NCI-H2029 treated with DMSO at 0.1 percent for 48 hours (cell line): ENCODE data around the gene CXCL17.

Experiments used
- DNase-seq: peaks from one replicate; lab custom pipeline; 2025; lab: John Stamatoyannopoulos, UW

Gene CXCL17

DNA sequence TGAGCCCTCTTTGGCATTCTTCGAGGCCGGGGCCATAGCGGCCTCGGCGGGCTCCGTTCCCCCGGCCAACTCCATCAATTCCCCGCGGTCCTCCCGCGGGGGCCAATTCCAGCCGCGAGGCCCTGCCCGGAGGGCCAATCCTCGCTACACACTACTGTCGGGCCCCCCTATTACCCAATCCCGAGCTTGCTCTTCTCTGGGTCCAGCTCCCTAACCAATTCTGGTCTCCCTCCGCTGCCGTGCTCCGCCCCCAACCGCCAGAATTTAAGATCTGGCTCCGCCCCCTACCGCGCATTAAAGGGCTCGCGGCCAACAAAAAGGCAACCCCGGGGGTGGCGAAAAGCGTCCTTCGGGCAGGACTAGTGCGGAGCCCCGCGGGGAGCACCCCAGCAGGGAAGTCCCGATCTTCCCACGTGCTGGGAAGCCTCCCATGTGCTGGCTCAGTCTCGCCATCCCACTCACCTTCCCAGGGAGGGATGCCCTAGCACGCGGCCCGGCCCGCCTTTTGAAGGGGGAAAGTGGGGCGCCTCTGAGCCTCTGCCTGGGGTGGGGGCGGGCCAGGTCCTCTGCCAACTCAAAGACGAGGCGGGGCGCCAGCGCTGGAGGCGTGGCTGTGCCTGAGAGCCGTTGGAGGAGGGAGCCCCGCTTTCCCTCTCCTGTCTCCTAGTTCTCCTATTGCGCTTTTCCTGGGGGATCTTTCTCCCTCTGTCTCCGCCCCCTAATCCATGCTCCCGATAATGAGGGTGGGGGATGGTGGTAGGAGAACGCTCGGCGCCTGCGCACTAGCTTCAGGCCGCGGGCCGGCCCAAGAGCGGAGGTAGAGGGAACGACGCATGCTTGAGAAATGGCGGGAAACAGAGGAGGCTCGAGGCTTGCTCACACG is 19.0 kb downstream of the CXCL17 start:
- peak; percentile 74 for DNase-seq

DNA sequence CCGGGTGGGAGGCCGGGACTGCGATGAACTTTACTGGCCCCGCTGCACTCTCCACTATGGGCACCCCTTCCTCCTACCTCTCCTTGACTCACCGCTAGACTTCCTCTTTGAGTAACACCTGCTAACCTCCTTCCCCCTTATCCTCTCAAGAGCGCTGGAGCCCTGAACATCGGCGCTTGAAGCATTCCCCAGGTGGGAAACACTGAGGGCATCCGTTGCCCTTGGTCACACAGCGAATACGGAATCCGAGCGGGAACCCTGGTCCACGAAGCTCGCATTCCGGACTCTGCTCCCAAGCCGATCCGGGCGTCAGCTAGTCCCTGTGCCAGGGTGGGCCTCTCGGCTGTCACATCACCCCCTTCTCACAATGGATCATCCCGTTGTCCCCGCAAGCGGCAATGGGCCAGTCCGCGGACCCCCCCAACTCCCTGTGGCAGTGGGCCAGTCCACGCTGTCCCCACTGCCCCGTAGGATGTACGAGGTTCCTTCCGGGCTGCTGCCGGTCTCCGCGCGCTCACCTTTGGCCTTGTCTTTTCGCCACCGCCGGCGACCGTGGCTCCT is 19.8 kb downstream of the CXCL17 start:
- no peak for DNase-seq

DNA sequence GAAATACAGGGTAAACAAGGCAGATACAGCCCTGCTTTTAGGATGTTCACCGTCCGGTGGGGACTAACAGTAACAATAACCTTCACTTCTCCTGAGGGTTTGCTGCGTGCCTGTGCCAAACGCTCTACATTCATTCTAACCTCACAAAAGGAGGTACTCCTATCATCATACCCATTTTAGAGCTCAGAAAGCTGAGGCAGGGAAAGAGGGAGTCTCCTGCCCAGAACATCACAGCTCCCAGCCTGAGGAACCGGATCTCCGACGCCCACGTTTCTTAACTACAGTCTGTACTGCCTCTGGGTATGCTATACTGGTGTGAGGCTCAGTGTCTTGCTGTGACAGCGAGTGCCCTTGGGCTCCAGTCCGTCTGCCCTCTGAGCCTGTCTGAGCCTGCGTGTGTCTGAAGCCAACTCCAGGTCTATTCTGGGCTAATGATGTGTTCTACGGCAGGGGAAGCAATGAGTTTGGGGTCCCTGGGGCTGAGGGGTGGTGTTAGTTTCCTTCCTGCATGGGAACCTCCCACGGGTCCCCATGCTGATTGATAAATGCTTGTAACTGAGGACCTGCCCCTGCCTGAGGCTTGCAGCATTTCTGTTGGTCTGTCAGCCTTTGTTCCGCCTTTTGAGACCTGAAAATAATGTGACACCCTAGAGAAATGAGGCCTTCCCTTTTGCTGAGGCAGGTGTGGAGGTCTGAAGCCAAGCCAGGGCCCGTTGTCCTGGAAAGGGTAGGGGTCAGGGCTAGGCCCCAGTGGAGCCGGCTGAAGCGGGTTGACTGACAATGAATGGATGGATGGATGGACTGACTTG is 20.4 kb downstream of the CXCL17 start:
- no peak for DNase-seq

DNA sequence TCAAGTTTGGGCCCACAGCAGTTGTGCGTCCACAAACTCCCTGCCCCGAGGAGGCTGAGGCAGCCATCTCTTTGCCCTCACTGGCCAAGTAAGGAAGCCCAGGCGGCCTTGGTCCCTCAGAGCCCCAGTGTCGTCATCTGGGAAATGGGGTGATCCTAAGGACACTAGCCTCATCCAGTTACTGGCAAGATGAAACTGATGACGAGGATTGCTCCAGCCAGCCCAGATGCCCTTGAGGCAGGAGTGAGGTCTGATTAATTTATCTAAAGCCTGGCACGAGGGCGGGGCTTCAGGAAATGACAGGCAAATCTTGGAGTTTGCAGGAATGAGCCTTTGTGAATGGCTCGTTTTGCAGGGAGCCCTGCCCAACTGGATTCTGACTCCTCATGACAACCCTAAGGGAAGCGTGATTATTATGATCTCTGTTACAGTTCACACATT is 21.1 kb downstream of the CXCL17 start:
- DNase-seq, result no peak

DNA sequence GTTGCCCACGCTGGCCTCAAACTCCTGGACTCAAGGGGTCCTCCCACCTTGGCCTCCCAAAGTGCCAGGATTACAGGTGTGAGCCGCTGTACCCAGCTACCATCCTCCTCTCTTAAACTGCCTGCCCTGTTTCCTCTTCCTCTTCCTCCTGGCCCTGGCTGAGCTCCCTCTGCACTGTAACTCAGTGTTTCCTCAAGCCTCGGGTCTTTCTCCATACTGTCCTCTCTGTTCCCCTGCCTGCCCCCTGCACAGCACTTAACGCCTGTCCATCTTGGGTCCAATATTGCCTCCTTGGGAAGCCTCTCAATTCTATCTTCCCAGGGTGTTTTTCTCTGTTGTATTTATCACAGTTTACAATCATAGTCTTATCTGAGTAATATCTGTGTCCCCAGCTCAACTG is 21.6 kb downstream of the CXCL17 start:
- DNase-seq, result no peak

DNA sequence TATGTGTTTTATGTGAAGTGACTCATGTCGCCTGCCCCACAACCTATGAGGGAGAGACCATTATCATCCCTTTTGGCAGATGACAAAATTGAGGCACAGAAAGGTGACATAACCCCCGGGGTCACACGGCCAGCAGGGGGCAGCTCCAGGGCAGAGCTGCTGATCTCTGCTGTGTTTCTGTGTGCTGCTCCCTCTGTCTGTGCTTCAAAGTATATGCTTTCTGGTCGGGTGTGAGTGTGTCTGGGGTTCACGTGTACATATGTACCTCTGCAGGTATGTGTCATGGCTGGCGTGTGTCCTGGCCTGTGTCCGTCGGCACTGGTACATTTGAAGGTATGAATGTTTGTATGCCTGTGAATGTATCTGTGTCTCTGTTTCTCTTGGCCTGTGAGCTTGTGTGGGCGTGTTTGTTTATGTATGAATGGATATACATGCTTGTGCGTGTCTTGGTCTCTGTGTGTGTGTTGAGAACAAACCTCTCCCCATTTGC is 22.6 kb downstream of the CXCL17 start:
- DNase-seq, result no peak

DNA sequence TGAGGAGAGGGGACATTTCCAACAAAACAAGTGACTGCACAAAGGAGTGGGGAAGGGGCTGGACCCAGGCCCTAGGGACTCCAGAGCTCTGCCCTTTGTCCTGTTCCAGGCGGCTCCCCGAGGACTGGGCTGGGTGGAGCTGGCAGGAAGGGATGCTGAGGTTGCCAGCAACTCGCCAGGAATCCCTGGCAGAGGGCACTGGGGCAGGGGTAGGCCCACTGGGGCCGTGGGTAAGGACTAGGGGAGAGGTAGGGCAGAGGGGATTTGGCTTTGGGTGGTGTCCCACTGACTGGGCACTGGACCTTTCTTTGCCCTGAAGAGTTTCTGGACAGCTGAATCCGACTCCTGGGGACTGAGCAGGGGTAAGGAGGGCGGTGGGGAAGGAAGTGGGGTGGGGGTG is 23.4 kb downstream of the CXCL17 start:
- no peak for DNase-seq

DNA sequence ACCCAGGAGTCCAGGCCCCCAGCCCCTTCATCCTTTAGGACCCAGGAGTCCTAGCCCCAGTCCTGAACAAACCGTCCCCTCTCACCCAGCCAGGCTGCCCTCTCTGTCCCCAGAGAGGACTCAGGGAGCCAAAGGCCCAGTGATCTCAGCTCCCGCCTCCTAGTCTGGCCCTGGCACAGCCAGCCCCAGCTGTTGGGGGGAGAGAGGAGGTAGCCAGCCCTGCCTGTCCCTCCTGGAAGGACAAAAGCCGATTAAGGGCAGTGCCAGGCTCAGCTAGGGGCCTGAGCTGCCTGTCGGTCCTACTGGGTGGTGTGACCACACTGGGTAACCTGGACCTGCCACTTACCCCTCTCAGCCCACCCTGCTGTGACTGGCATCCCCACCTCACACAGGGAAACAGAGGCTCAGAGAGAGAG is 30.1 kb downstream of the CXCL17 start:
- DNase-seq, result no peak

DNA sequence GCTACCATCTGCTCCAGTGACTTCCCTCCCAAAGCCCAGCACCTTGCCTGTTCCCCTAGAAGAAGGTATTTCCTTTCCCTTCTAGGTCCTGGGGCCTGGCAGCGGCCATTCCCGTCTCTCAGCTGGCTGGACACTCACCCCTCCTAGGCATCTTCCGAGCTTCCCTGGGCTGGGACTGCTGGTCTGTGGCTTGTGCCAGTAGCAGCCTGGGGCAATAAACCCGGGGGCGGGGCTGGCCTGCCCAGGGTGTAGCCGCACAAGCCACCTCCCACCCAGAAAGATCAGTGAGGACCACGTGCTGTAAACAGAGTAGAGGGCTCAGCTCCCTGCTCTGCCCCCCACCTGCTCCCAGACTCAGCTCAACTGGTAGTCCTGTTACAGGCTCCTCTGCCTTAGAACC is 30.5 kb downstream of the CXCL17 start:
- no peak for DNase-seq

DNA sequence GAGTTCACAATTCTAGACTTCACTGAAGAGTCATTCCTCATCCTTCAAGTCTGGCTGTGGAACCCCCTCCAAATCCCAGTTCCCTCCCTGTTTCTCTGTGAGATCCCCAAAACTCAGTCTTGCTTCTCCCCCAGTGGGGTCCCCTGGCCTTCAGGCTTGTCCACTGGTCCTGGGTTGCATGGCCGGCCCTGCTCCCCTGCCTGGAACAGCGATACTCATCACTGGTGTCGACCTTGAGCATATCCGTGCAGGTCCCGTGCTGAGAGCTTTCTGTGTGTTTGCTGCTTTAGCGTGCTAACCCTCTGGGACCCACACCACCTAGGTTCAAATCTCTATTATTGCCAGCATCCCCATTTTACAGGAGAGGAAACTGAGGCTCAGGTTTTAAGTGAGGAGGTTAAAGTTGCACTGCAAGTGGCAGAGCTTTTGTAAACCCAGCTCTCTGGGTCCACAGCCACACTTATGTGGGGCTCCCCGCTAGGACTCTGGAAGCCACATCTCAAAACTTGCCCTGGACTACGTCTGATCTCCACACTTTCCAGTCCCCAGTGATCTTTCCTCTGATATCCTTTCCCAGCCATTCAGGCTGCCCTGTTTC is 31.1 kb downstream of the CXCL17 start:
- DNase-seq, result no peak

DNA sequence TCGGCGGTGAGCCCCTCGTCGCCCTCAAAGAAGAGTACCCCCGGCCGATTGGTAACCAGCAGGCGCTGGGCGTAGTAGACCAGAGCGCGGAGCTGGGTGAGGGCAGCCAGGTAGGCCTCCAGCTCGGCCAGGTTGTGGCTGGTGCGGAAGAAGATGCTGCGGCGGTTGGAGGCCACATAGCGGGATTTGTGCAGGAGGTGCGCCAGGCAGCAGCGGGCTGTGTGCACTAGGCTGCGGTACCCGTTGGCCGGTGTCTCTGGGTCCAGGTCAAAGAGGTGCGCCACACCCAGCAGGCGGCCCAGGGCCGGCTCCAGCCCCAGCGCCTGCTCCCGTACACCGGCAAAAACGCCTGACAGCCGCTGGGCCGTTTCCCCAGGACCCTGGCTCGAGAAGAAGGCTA is 32.4 kb downstream of the CXCL17 start:
- no peak for DNase-seq

DNA sequence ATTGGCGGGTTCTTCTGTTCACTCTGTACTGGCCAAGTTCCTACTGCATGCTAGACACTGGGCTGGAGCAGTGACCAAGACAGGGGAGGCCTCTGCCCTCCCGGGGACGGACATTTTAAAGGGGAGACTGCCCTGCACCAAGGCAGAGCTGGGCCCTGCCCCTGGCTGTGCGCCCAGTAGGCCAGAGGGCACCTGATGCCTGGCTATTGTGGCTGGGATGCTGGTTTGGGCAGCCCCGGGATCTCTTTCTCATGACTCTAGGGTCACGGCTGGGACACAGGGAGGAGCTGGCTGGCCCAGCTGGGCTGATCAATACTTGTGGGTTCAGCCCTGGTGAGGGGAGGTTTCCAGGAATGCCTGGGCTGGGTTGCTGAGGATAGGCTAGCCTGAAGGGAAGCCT is 33.3 kb downstream of the CXCL17 start:
- DNase-seq, result no peak

DNA sequence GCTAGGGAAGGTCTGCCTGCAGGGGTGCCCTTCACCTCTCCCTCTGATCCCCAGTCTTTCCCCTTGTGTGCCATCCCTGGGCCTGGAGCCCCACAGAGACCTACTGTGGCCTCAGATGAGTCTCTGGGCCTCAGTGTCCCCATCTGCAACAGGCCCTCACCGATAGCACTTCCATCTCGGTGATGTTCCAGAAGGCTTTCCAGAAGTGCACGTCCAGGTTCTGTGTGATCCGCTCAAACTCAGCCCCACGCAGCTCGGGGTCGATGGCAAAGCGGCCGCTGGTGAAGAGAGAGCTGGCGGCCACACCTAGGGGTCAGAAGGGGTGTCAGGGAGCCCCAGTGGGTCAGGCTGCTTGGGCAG is 35.0 kb downstream of the CXCL17 start:
- DNase-seq, result no peak

DNA sequence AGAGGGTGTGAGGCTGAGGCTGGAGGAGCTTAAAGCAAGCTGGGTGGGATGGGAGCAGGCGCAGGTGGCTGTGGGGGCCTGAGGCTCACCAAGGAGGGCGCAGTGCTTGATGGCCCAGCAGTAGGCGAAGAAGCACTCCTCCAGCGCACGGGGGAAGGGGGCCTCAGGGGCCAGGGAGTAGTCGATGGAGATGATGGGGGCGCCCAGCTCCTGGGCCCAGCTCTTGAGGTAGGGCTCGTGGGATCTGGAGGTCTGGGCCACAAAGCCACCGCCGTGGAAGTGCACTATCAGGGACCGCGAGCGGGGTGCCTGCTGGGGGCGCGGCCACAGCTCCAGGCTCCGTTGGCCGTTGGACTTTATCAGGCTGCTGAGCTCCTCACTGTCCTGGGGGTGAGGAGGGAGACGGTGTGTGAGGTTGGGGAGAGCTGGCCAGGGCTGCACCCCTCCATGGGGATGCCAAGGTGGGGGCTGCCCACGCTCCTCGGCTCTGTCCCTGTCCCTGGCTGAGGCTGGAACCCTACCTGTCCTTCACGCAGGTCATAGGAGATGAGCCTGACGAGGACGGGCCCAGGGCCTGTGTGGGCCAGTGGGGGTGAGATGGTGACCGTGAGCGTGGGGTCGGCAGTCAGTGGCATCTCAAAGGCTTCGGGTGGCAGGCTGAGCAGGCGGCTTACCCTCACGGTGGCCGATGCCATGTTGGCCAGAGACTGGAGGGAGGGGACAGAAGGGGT is 35.5 kb downstream of the CXCL17 start:
- no peak for DNase-seq

DNA sequence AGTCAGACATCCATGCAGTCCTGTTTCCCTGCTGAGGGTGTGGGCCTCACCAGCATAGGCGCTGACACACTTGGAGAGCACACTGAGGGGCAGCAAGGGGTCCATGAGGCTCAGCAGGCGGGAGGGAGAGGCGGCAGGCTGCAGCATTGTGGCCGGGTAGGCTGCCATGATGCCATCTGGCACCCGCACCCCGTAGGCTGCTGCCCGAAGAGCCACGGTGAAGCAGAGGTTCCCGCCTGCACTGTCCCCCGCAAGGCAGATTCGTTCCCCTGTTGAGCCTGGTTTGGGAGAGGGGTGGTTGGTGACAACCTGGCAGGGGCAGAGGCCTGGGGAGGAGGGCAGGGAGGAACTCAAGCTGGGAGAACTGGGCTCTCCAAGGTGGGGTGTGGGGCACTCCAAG is 36.6 kb downstream of the CXCL17 start:
- no peak for DNase-seq

DNA sequence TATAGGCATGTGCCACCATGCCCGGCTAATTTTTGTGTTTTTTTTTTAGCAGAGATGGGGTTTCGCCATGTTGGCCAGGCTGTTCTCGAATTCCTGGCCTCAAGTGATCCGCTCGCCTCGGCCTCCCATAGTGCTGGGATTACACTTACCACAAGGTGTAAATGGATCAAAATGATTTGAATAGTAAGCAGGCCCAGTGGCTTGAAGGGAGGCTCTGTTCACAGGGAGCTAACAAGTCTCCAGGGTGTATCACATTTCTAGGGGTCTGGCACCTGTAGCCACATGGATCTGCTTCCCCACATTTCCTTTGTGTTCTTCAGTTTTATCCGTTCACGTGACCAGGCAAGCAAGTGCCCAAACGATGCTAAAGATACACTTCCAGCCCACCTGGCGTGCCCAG is 39.2 kb downstream of the CXCL17 start:
- DNase-seq, result no peak

DNA sequence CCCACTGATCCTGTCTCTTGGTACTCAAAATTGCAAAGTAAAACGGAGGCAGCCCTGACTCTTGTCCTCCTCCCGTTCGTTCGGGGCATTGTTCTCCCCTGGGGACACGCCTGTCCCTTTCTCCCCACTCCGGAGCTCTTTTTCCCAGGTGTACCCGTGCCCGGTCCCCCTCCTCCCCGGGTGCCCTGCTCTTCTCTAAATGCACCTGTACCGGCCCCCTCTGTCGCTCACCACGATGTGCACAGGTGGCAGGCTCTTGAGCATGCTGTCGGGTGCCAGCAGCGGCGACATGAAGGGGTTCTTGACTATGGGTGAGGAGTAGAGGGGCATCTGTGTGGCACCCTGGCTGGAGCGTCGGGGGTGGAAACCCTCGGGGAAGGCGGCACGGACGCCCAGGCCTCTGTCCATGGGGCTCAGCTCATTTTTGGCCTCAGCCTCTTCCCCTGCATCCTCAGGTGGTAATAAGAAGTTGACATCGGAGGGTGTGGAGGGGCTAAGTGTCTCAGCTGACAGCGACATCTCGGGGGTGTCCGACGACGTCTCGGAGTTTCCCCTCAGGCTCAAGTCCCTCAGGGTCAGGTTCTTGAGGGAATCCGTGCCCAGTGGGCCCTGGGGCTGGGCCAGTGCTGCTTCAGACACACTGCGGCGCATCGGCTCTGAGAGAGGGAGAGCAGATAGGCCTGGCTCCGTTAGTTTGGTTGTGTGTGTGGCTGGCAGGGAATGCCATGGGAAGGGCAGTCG is 40.2 kb downstream of the CXCL17 start:
- DNase-seq, result no peak

DNA sequence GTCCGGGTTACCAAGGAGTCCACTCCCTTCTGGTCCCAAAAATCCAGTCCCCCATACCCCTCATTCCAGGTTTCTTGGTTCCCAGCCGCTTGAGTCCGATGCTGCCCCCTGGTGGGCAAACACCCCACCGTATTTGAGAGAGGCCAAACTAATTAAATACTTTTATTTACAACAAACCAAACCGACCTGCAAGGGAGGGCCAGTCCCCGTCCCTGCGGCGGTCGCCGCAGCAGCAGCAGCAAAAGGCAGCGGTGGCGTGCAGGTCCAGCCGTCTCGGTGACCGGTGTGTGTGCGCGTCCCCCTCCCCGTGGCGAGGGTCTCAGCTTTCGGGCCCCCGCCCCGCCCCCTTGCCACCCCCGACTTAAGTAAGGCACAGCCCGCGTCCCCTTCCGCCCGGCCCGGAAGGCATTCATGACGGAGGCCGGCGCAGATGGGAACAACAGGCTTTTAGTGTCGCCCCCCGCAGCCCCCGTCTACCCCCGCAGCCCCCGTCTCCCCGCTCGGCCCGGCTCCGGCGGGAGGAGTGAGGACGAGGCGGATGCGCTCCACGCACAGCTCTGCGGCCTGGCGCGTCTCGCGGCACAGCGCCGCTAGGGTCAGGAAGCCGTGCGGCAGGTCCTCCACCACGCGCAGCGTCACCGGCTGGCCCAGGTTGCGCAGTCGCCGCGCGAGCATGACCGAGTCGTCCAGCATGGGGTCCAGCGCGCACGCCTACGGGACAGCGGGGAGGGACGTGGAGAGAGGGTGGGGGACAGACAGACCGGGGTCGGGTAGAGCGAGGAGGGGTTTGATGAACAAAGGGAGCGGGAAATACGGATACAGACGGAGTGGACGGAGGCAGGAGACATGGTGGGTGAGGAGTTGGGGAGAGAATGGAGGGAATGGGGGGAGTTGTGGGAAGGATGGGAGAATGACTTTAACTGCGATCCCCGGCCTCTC is 41.1 kb downstream of the CXCL17 start:
- DNase-seq, result no peak

DNA sequence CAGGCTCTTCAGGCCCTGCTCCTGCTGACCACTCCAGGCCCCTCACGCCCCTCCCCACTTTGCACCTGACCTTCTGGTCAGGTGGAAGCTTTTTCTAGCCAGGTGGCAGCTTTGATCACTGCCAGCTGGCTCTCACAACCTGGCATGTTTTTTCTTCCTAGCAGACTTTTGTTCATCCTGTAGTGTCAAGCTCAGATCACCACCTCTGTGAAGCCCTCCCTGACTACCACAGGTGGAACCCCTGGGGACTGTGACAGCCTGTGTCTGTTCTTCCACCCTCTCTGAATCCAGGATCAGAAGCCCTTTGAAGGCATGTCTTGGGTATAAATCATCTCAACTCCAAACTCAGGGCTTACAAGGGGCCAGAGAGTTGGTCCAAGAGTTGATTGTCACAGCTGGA is 42.3 kb downstream of the CXCL17 start:
- DNase-seq, result no peak
